IMR-90 (cell line): ENCODE data around the gene CARD14.

ENCODE experiments used
- CTCF ChIP-seq: conservative IDR thresholded peaks from 2 replicates; pipeline ENCODE4 v1.5.1; 2012; ENCODE audit warnings: mild to moderate bottlenecking, low read depth, low read length, improper control_type of control experiment
- RCOR1 ChIP-seq: IDR thresholded peaks from 2 replicates; pipeline ENCODE4 v1.6.1; 2012; ENCODE audit warnings: mild to moderate bottlenecking, low read length, improper control_type of control experiment; ENCODE audit not compliant: insufficient replicate concordance
- SMC3 ChIP-seq: fragments of 150-350 bp; IDR thresholded peaks from 2 replicates; pipeline ENCODE4 v1.6.1; 2016; ENCODE audit warnings: low read depth, mild to moderate bottlenecking, antibody characterized with exemption, low read length, moderate library complexity

GRCh38 chr17:80173126-80173525, 3.3 kb downstream of the CARD14 start:
- TF ChIP-seq CTCF (no peak), SMC3 (no peak), RCOR1 (no peak)
